HG03097 (cell line): Measurements from ENCODE around the gene DCXR.
A peak's percentile ranks its signal among the peaks of the same experiment; 100 is the strongest.

Experiments used
- ATAC-seq: cut with Tn5 transposase; IDR thresholded peaks from one replicate; pipeline ENCODE4 v1.9.1; 2021; ENCODE audit not compliant: unreplicated experiment, low FRiP score

The DCXR gene

DNA sequence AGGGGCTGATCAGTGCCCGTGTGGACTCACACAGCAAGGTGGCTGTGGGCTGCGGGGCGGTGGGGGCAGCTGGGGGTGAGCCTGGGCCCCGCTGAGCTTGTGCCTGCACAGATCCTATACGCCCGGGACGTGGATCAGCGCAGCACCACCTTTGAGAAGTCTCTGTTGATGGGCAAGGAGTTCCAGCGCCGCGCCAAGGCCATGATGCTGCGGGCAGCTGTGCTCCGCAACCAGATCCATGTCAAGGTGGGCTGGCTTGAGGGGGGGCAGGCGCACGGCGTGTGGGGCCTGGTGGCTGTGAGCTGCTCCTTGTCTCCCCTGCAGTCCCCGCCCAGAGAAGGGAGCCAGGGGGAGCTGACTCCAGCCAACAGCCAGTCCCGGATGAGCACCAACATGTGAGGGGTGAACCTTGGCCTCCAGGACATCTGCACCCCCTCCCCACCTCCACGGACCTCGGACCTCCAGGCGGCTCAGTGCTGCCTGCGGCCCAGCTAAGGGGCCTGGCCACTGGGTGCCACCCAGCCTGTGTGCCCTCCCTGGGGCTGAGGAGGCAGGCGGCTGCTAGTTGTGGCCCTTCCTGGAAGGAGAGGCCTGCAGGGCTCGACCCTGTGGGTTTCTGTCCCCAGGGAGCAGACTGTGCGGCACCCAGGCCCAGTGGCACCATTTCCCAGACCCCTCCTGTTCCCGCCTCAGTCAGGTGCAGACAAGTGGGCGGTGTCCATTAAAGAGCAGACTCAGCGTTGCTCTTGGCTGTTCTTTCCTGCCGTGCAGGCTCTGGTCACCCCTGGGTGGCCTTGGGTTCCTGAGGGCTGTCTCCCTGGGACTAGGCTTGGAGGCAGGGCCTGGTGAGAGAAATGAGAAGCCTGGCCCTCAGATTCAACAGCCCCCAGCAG, 19.5 kb upstream of the DCXR start:
- no peak for ATAC-seq

DNA sequence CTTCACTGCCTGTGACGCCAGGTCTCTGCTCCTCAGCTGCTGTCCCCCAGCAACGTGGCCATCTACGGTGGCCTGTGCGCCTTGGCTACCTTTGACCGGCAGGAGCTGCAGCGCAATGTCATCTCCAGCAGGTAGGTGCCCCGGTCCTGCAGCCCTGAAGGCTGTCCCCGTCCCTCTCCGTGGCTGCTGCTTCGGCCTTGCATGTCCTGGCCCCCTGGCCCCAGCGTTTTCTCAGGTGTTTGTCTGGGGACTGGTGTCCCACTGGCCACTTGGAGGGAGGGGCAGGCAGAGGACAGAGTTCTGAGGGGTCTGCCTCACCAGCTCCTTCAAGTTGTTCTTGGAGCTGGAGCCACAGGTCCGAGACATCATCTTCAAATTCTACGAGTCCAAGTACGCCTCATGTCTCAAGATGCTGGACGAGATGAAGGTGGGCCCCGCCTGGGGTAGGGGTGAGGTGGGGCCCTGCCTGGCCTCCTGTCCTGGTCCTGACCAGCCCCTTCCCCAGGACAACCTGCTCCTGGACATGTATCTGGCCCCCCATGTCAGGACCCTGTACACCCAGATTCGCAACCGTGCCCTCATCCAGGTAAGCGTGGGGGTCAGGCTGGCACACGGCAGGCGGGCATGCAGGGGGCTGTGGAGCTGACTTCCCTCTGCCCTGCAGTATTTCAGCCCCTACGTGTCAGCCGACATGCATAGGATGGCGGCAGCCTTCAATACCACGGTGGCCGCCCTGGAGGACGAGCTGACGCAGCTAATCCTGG, 18.6 kb upstream of the DCXR start:
- ATAC-seq: no peak

DNA sequence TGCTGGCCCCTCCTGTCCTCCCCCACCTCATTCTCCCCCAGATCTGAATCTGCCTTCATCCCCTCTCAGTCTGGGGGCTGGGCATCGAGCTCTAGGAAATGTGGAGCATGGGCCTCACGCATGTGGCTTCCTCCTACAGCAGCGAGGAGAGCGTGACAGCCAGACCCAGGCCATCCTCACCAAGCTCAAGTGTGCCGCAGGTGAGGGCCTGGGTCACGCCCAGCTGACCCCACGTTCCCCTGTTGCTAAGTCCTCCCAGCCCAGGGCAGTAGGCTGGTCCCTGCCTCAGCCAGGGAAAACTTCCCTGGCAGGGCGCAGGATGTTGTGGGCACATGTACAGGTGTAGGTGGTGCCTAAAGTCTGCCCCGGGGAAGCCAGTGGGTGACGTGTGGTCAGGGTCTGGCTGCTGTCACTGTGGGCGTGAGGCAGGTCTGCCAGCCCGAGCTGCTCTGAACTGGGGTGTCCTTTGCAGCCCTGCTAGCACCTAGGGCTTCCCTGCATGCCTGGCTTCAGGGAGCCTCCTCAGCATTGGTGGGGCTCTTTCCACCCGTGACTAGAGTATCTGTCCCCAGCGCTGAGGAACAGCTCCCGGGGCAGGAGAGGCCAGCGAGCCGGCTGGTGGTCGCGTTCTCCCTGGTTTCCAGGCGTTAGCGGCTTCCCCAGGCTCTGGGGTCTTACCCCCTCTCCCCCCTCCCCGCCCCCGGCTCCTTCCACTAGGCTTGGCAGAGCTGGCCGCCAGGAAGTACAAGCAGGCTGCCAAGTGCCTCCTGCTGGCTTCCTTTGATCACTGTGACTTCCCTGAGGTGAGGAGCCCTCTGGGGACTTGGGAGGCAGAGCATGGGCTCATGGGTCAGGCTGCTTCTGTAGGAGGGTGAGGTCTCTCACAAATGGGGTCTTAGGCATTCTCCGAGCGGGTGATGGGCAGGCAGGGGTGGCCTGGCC, 17.8 kb upstream of the DCXR start:
- ATAC-seq: no peak

- no peak for ATAC-seq
Measured at GRCh38 chr17:82054351-82055022, 17.0 kb upstream of the DCXR start.

DNA sequence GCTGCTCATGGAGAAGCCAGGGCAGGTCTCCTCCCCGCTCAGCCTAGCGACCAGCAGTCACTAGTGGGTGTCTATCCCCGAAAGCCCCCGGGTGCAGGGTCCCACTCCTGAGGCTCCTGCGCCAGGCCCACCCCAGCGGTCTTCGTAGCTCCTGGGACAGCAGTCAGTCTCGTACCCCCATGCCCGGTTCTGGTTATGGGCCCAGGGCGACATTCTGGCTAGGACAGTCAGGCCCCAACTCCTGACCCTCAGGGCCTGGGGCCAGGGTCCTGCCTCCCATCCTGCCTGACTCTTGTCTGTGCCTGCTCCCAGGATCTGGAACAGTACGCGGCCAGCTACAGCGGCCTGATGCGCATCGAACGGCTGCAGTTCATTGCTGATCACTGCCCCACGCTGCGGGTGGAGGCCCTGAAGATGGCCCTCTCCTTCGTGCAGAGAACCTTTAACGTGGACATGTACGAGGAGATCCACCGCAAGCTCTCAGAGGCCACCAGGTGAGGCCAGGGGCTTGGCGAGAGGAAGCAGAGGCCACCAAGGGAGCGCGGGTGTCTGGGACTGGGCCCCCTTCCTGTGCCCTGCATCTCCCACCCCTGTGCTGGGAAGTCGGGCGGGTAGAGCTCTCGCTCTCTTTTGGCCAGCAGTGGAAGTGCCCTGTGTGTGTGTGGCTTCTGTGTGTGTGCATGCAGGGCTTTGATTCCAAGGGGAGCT, 16.2 kb upstream of the DCXR start:
- ATAC-seq: no peak

DNA sequence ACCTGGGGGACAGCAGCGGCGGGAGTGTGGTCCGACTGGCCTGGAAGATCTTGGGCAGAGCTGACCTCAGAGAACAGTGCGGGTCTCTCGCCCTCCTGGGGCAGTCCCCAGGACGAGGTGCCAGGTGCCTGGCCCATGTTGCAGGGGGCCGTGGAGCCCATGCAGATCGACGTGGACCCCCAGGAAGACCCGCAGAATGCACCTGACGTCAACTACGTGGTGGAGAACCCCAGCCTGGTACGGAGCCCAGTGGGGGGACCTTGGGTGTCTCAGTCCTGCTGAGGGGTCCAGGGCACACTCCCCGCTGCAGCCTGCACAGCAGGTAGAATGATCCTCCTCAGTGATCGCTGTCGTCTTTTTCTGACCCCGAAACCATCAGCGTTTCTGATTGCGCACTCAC, 15.6 kb upstream of the DCXR start:
- ATAC-seq: no peak

DNA sequence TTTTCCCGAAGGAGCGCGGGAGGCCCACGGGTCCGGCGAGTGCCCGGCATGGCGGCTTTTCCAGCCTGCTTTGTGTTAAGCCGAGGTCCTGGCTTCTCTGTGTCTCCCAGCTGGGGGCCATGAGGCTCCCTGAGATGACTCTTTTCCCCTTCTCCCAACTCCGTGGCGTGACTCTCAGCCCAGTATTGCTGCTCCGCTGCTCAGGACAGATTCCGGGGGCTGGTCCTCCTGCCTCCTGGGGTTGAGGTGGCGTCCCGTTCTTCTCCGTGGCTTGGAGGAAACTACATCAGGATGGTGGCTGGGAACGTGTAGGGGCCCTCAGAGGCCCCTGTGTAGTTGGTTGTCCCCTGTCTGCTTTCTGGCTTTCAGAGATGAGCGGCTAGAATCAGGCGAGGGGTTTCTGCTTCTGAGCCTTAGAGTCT, 15.2 kb upstream of the DCXR start:
- no peak for ATAC-seq

GRCh38 chr17:82051776-82052637, 14.5 kb upstream of the DCXR start, which contains the start of the genes GPS1 and RFNG:
TSS of gene GPS1 (plus strand) at chr17:82051898. CDS start at chr17:82051932, 34 bp downstream.
TSS of gene RFNG (minus strand) at chr17:82051811. CDS start at chr17:82051766, 45 bp downstream.
- ATAC-seq: peak; percentile 62

DNA sequence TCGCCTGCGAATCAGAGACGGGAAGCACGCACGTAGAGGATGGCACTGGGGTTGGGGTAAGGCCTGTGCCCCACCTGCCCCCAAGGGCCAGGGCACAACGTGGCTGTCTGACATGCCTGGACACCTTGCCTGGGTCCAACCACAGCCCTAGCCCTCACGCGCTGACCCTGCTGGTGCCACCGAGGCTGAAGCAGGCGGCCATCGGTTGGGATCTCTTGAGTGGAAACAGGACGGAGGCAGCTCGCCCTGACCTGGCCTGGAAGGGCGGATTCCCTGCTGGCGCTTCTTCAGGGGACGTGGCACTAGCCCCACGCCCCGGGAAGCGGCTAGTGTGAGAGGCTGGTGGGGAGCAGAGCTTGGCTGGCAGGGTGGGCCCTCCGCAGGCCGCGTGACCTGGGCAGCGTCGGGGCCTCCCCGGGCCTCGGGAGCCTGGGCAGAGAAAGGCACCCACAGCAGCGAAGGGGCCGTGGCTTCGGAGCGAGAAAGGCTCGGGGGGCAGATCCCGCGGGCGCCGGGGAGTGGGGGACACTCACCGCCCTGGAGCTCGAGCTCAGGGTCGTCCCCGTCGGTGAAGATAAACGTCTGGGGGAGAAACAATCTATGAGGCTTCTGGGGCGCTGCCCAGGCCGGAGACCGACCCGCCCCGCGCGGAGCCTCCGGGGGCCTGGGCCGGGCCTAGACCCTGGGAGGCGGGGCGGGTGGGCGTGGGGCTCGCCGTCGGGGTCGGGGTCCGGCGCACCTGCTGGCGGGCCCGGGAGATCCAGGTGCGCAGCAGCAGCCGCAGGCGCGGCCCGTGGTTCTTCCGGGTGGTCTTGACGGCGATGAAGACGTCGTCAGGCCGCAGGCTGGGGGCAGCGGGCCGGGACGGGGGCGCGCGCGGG, 13.5 kb upstream of the DCXR start:
- ATAC-seq: no peak

- no peak for ATAC-seq
Measured at GRCh38 chr17:82050152-82050760, 12.8 kb upstream of the DCXR start.

DNA sequence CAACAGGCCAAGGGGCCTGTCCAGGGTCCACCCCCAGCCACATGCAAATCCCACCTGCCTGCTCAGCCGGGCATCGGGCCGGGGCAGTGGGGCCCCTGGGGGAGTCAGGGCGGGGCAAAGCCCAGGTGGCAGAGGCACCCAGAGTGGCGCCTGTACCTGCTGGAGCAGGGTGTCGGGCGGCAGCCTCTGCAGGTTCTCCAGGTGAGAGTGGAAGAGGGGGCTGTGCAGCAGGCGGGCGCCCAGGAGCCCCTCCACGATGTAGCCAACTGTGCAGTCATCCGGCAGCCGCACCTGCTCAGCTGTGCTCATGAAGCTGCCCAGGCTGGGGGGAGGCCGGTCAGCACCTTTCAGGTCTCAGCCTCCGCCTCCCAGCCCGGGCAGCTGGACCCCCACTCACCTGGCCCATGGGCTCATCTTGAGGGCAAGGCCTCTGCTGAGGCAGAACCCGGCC, 12.0 kb upstream of the DCXR start:
- no peak for ATAC-seq

DNA sequence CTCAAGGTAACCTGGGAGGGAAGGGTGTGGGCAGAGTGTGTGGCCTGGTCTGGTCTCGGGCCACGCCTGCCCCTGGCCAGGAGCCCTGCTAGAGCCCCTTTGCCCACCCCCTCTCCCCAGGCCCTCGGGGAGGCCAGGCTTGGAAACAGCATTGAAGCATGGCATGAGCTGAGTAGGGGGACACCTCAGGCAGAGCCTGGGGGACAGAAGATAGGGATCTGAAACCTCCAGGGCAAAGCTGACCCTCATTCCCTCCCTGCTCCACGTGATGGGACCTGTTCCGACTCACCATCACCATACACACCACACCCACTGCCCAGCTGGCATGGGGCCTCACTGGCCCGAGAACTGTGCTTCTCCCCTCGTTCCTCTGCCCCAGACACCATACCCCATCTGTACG, 11.6 kb upstream of the DCXR start:
- no peak for ATAC-seq

DNA sequence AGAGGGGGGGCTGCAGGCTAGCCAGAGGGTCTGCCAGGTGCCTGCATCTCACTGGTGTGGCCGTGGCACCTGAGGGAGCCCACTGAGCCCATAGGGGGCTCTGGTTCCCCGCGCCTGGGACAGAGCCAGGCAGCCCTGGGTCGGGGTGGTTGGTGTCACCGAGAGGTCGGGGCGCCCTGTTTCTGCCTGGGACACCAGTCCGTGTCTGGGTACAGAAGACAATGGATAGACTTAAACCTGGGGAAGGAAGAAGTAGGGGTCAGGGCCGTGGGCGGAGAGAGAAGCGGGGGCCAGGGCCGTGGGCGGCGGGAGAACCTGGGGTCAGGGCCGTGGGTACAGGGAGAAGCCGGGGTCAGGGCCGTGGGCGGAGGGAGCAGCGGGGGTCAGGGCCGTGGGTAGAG, 11.1 kb upstream of the DCXR start:
- no peak for ATAC-seq

DNA sequence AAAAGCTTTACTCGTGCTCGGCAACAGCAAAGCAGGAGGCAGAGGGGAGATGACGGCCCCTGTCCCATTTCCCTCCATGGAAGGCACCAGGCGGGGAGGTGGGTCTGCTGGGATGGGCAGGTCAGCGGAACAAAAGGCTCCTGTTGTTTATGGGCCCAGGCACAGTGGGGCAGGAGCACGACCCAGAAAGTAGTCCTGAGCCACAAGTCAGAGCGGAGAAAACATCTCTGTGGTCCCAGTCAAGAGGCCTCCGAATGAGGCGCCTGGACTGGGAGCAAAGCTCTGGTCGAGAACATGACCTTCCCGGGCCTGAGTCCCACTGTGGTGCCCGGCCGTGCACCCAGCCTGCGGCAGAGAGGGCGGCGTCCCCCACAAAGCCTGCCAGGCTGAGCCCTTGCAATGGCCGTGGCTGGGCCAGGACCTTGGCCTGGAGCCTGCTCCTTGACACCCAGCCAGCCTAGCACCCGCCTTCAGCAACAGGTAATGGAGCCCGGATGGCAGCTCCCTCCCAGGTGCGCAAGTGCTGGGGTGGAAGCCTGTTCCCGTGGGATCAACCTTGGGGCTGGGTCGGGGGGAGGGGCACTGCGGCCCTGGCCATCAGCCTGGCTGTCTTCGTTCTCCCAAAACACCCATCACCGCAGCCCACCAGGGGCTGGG, 10.5 kb upstream of the DCXR start:
- no peak for ATAC-seq

GRCh38 chr17:82047379-82047778, 9.9 kb upstream of the DCXR start:
- ATAC-seq: no peak

GRCh38 chr17:82046903-82047302, 9.4 kb upstream of the DCXR start:
- no peak for ATAC-seq
